HepG2 (cell line): Measurements from ENCODE around the gene PPM1H. TPM values are rescaled to one million over a fixed set of nuclear protein-coding genes. Genes with fewer than 3 reads are reported as not detected.

Source experiments
- ATAC-seq: fragments of 200-7000 bp; cut with Tn5 transposase; 3 replicates; pipeline ENCODE4 v1.9.1; 2020; ENCODE audit warnings: mild to moderate bottlenecking, moderate library complexity
- BruUV-seq: library from RNA; stranded (reverse); fragments of 400-500 nt; replicated peaks from 2 replicates; lab custom pipeline; 2021; lab: Mats Ljungman, UMichigan
- CTCF ChIA-PET: fragments of 300-600 bp; formaldehyde crosslinking; extraction: SDS; loops from one replicate; lab custom pipeline; 2021; ENCODE audit warnings: low total read pairs, inconsistent platforms, low intra/inter-chr PET ratio; lab: Yijun Ruan, JAX
- POLR2A ChIA-PET: fragments of 350-600 bp; sonication (Branson Sonifier 250); formaldehyde crosslinking; loops from one replicate; lab custom pipeline; 2020; ENCODE audit warnings: antibody characterized with exemption, inconsistent platforms; lab: Yijun Ruan, JAX
- DNase-seq: peaks from one replicate; pipeline ENCODE4 v3.0.0-alpha.2; 2015; ENCODE audit warnings: low spot score
- FAIRE-seq: peaks from 3 replicates; lab custom pipeline; 2011; peaks lifted over from hg19 to GRCh38; lab: Jason Lieb, UNC
- H2AFZ ChIP-seq: one replicate; pipeline ENCODE4 v1.6.1; 2011; ENCODE audit warnings: low read length, inconsistent platforms
- H3K27ac ChIP-seq: fragments of 300-600 bp; 3 replicates; pipeline ENCODE4 v1.8.0; 2011; ENCODE audit warnings: mixed run types, mild to moderate bottlenecking, mixed read lengths, low read length, inconsistent platforms; ENCODE audit not compliant: insufficient read depth; ENCODE audit errors: extremely low read length
- H3K27me3 ChIP-seq, 2 experiments: fragments of 200-600 bp in 1 of 2; 2 replicates in 1 of 2; 3 replicates in 1 of 2; pipeline versions ENCODE4 v1.6.0 to v1.8.0; 2011; ENCODE audit warnings: low read length in 2 of 2, mild to moderate bottlenecking in 2 of 2, moderate library complexity in 2 of 2, inconsistent platforms in 1 of 2; ENCODE audit not compliant: insufficient read depth in 2 of 2, control insufficient read depth in 1 of 2
- H3K36me3 ChIP-seq, 2 experiments: fragments of 200-600 bp in 1 of 2; replicated peaks in 1 of 2; 2 replicates in 1 of 2; 3 replicates in 1 of 2; pipeline versions ENCODE4 v1.5.1 to v1.8.0; 2011; ENCODE audit warnings: low read length in 2 of 2, inconsistent platforms in 1 of 2; ENCODE audit not compliant: insufficient read depth in 2 of 2, control insufficient read depth in 1 of 2
- H3K4me1 ChIP-seq: 2 replicates; pipeline ENCODE4 v1.5.1; 2012; ENCODE audit warnings: low read length, inconsistent platforms; ENCODE audit not compliant: insufficient read depth
- H3K4me2 ChIP-seq: 2 replicates; pipeline ENCODE4 v1.6.0; 2011; ENCODE audit warnings: low read depth, low read length, inconsistent platforms
- H3K4me3 ChIP-seq, 3 experiments: fragments of 200-600 bp in 1 of 3; sonication (generic), shearing (Covaris generic) in 1 of 3; replicated peaks in 1 of 3; 2 replicates each; pipeline ENCODE4 v1.5.1; 2011 to 2016; ENCODE audit warnings: low read length in 3 of 3, inconsistent platforms in 2 of 3, low read depth in 2 of 3, mild to moderate bottlenecking in 2 of 3, control low read depth in 1 of 3, mixed read lengths in 1 of 3; ENCODE audit not compliant: insufficient read depth in 1 of 3
- H3K79me2 ChIP-seq: one replicate; pipeline ENCODE4 v1.6.1; 2011; ENCODE audit warnings: low read length, inconsistent platforms; ENCODE audit not compliant: insufficient read depth
- H3K9ac ChIP-seq: 2 replicates; pipeline ENCODE4 v1.6.0; 2011; ENCODE audit warnings: mild to moderate bottlenecking, low read depth, low read length, inconsistent platforms; ENCODE audit not compliant: insufficient read depth
- H3K9me3 ChIP-seq: 2 replicates; pipeline ENCODE4 v1.5.1; 2012; ENCODE audit warnings: mild to moderate bottlenecking, low read length
- H4K20me1 ChIP-seq: 2 replicates; pipeline ENCODE4 v1.6.0; 2011; ENCODE audit warnings: inconsistent platforms, mild to moderate bottlenecking, low read length, moderate library complexity; ENCODE audit not compliant: insufficient read depth
- THAP11 ChIP-seq: IDR thresholded peaks from 2 replicates; pipeline ENCODE4 v1.6.1; 2016; ENCODE audit warnings: missing biosample characterization, missing genetic modification reagents
- ZNF282 ChIP-seq: fragments of 450-650 bp; IDR thresholded peaks from 2 replicates; pipeline ENCODE4 v1.6.1; 2018; ENCODE audit not compliant: partially characterized antibody
- ZNF614 ChIP-seq: IDR thresholded peaks from 2 replicates; pipeline ENCODE4 v1.6.1; 2018; ENCODE audit warnings: missing biosample characterization, missing genetic modification reagents, inconsistent platforms, borderline replicate concordance
- ZNF616 ChIP-seq: sonication (generic); formaldehyde crosslinking; IDR thresholded peaks from 2 replicates; pipeline ENCODE4 v1.5.0; 2020; ENCODE audit warnings: low read depth, mild to moderate bottlenecking, missing genetic modification reagents
- WGBS: methylation state at CpG from one replicate; pipeline ENCODE4 v1.1.6; 2017; ENCODE audit warnings: low lambda C conversion rate; 5-methylcytosine and 5-hydroxymethylcytosine counted together
- in situ Hi-C: cut with HindIII; loops from 2 replicates; pipeline ENCODE4 v1.10.0; 2017; ENCODE audit warnings: low pct_unique_long_range_greater_than_20kb; ENCODE audit not compliant: extremely low pct_ligation_motif_present
- intact Hi-C: fragments of 100-400 bp; cut with micrococcal nuclease; formaldehyde crosslinking; loops from one replicate; pipeline ENCODE4 v1.10.0; 2022; ENCODE audit not compliant: unreplicated experiment
- polyA plus RNA-seq, 8 experiments: library from polyadenylated mRNA; depleted of rRNA in 3 of 8; stranded (reverse) in 7 of 8; unstranded in 1 of 8; fragments of >200 nt; fragmentation: Illumina TruSeq in 4 of 8; extraction: Trizol in 4 of 8; gene quantifications; 2 replicates each; pipeline versions ENCODE4 v1.2.1 to v1.2.3, GENCODE V29; 2011 to 2016; ENCODE audit warnings: low read depth in 4 of 8, missing spikeins in 1 of 8, mixed read lengths in 1 of 8; ENCODE audit not compliant: insufficient read depth in 1 of 8
- total RNA-seq, 5 experiments: library from RNA; depleted of rRNA; stranded (reverse); fragments of >200 nt; fragmentation: Illumina TruSeq; extraction: Trizol; gene quantifications; 2 replicates each; pipeline ENCODE4 v1.2.3, GENCODE V29; 2016; ENCODE audit warnings: low read depth in 1 of 5
- TF ChIP-seq, protein P1 (sequence below): sonication (generic); formaldehyde crosslinking; IDR thresholded peaks from 2 replicates; pipeline ENCODE4 v1.4.0; 2020; ENCODE audit warnings: missing genetic modification reagents, mild to moderate bottlenecking, borderline replicate concordance

PPM1H gene
- total and polyA plus RNA-seq, 2 of the 13 experiments (the other 11 are each of a cell fraction or from before 2014, with no cell fraction given), result 29.1 to 38.1 TPM

DNA sequence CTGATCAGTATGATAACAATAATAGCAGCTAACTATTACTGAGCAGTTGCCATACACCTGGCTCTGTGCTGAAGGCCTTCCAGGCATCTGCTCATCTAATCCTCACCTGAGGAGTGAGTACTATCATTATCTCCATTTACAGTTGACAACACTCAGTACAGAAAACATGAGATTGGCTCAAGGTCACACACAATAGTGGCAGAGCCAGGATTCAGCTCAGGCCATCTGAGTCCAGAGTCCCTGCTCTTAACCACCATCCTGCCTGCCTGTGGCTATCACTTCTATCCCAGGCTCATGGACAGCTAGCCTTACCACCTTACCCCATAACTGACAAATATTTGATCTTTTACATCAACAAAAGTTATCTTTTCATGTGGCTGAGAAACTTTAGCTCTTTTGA lies 155.5 kb downstream of the PPM1H start (continued):
- TF ChIP-seq, protein P1, sequence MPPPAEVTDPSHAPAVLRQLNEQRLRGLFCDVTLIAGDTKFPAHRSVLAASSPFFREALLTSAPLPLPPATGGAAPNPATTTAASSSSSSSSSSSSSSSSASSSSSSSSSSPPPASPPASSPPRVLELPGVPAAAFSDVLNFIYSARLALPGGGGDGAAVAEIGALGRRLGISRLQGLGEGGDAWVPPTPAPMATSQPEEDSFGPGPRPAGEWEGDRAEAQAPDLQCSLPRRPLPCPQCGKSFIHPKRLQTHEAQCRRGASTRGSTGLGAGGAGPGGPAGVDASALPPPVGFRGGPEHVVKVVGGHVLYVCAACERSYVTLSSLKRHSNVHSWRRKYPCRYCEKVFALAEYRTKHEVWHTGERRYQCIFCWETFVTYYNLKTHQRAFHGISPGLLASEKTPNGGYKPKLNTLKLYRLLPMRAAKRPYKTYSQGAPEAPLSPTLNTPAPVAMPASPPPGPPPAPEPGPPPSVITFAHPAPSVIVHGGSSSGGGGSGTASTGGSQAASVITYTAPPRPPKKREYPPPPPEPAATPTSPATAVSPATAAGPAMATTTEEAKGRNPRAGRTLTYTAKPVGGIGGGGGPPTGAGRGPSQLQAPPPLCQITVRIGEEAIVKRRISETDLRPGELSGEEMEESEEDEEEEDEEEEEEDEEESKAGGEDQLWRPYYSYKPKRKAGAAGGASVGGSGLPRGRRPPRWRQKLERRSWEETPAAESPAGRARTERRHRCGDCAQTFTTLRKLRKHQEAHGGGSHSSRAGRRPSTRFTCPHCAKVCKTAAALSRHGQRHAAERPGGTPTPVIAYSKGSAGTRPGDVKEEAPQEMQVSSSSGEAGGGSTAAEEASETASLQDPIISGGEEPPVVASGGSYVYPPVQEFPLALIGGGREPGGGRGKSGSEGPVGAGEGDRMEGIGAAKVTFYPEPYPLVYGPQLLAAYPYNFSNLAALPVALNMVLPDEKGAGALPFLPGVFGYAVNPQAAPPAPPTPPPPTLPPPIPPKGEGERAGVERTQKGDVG (CRISPR knock-in tag), result no peak
- TF ChIP-seq ZNF282 (no peak), ZNF614 (CRISPR knock-in tag) (no peak)

DNA sequence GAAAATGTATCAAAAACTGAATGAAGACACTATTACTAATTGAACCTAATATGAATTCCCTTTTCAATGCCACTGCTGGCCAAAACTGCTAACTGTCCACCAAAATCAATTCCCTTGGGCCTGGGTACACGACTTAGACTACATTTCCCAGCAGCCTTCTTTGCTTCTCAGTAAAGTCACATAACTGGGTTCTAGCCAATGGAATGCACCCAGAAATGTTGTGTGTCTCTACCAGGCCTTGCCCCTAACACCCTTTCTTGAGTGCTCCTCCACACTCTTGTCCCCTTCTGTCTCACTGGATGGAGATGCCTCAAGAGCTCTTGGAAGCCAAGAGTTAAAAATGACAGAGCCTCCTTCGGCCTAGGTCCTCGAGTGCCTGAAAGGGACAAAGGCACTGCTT lies 156.8 kb downstream of the PPM1H start:
- peaks cover 6% of the 10 kb centered on the region; the same call in 1 of the 2 replicates for H4K20me1 ChIP-seq
- H3K27me3 ChIP-seq, result no peaks in the 10 kb centered on the region
- H3K27ac ChIP-seq, result no peak overlapping the region
- ATAC-seq (no peak), DNase-seq (no peak), FAIRE-seq (no peak)
- H3K4me1 ChIP-seq, result peaks cover 27% of the 10 kb centered on the region
- no peak overlapping the region for H3K4me2 ChIP-seq
- 86% methylated on average over 3 of the region's 3 CpGs for WGBS
- POLR2A ChIA-PET, result no interaction called here
- CTCF ChIA-PET, result no interaction called here
- H3K9ac ChIP-seq, result no peak overlapping the region
- intact Hi-C loops, result no loop called here
- H3K79me2 ChIP-seq, result no peaks in the 10 kb centered on the region
- BruUV-seq, result no TSS peak
- in situ Hi-C loops, result no loop called here
- peaks cover 10 to 36% of the 10 kb centered on the region in 2 experiments for H3K36me3 ChIP-seq
- no peaks in the 10 kb centered on the region for H3K9me3 ChIP-seq
- H3K4me3 ChIP-seq, result no peak overlapping the region
- 0 out of 2 replicates have a peak, but pooled peaks have one; percentile 41 for TF ChIP-seq THAP11
- no peak for TF ChIP-seq ZNF616 (CRISPR knock-in tag)
- H2AFZ ChIP-seq, result no peak overlapping the region
